GM12865 (cell line): ENCODE measurements around the gene MYO1E.
"Not testable (repeated sequence)": the region's sequence is repeated elsewhere in the genome, so short reads cannot be mapped to it uniquely, and the experiment has no call there.

ENCODE experiments used
- DNase-seq: peaks from one replicate; pipeline ENCODE4 v3.0.0; 2010; ENCODE audit warnings: low read depth
- H3K4me3 ChIP-seq: 2 replicates; pipeline ENCODE4 v1.5.1; 2011; ENCODE audit warnings: mild to moderate bottlenecking, low read depth, low read length, control low read depth
- TF ChIP-seq, protein P1 (sequence below): IDR thresholded peaks from 2 replicates; pipeline ENCODE4 v1.5.1; 2011; ENCODE audit warnings: low read length, control low read depth, low read depth, inconsistent platforms; ENCODE audit not compliant: insufficient read depth; ENCODE audit errors: missing control alignments

Gene MYO1E

DNA sequence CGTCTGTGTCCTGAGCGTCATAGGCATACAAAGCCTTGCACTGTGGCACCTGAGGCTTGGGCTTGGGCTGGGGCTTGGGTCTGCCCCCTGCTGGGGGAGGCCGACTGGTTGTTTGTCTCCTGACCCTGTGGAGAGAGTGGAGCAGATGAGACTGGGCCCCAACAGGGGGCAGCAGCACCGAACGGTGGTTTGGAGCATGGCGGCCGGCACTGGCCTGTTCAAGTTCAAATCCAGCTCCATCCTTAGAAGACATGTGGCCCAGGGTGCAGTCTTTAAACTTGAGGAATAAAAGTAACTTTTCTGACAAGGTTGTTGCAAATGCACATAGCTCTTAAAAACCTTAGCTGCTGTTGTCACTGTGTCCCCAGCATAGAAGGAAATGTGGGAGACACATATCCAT is 234.4 kb downstream of the MYO1E start:
- H3K4me3 ChIP-seq = no peak overlapping the region
- peak; percentile 79 for DNase-seq
- TF ChIP-seq, protein P1, sequence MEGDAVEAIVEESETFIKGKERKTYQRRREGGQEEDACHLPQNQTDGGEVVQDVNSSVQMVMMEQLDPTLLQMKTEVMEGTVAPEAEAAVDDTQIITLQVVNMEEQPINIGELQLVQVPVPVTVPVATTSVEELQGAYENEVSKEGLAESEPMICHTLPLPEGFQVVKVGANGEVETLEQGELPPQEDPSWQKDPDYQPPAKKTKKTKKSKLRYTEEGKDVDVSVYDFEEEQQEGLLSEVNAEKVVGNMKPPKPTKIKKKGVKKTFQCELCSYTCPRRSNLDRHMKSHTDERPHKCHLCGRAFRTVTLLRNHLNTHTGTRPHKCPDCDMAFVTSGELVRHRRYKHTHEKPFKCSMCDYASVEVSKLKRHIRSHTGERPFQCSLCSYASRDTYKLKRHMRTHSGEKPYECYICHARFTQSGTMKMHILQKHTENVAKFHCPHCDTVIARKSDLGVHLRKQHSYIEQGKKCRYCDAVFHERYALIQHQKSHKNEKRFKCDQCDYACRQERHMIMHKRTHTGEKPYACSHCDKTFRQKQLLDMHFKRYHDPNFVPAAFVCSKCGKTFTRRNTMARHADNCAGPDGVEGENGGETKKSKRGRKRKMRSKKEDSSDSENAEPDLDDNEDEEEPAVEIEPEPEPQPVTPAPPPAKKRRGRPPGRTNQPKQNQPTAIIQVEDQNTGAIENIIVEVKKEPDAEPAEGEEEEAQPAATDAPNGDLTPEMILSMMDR = peak; percentile 66

DNA sequence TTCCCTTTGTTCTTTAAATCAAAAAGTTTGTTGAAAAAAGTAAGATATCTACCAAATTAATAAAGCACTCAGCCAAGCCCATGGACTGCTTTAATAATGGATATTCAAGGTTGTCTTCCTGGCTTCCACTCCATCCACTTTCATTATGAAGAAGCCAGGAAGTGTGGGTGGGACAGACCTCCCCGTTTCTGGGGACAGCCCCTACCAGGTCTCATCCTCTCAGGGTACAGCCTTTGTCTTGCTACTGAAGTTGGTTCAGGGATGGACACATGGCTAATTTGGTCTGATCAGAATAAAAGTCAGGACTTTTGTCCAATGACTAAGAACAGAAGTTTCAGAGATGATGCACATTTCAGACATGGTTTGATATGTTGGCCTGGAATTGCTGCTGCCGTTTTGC is 235.1 kb downstream of the MYO1E start:
- DNase-seq = no peak
- H3K4me3 ChIP-seq = no peak overlapping the region
- TF ChIP-seq, protein P1 = no peak

DNA sequence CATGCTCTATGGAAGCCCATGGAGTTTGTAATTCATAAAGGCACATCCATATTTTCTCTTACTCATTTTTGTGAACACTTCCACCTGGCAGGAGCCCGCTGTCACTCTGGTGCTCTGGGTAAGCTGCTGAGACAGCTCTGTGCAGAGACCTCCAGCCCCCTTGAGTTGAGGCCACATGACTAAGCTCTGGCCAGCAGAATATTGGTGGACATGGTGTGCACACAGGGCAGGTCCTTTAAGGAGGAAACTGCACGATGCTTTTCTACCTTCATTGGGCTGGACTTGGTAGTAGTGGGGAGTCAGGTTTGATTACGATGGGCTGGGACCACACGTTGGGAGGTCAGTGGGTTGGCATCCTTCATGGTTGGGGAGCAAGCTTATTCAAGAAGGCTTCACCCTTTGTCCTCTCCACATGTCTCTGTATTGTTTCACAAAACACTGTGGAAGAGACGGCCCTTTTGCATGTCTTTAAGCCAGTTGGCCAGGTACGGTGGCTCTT is 238.7 kb downstream of the MYO1E start:
- DNase-seq = no peak
- TF ChIP-seq, protein P1 = no peak
- no peak overlapping the region for H3K4me3 ChIP-seq

DNA sequence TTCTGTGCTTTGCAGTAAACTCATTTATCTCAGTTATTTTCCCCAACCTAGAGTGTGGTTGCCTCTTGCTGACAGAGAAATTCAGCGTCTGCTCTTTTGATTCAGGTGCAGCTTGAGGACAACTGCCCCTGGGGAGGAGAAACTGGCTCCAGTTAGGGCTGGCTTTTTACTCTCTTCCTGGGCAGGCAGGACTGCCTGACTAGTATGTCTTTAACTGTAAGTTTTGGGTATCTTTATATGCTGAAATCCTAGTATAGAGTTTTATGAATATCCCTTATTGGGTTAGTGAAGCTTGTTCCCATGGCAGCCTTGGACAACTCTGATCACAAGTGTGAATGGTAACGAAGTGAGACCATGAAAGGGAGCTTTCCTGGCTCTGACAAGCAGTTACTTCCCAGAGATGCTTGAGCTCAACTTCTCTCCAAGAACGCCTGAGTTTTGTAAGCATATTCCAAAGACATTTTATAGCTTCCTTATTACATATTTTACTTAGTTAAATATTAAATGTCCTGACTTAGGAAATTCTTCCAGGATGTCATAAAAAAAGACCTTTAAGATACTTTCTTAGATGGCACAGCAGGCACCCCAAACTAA is 240.6 kb downstream of the MYO1E start:
- no peak overlapping the region for H3K4me3 ChIP-seq
- TF ChIP-seq, protein P1 = no peak
- no peak for DNase-seq

DNA sequence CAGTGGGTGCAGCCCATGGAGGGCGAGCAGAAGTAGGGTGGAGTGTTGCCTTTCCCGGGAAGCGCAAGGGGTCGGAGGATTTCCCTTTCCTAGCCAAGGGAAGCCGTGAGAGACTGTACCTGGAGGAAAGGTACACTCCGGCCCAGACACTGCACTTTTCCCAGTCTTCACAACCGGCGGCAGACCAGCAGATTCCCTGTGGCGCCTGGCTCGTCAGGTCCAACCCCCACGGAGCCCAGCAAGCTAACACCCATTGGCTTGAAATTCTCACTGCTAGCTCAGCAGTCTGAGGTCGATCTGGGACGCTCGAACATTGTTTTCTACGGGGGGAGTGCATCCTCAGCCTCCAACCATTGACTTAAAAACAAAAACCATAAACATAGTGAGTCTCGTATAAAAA is 241.2 kb downstream of the MYO1E start:
- TF ChIP-seq, protein P1 = no peak
- no peak overlapping the region for H3K4me3 ChIP-seq
- DNase-seq = no peak

DNA sequence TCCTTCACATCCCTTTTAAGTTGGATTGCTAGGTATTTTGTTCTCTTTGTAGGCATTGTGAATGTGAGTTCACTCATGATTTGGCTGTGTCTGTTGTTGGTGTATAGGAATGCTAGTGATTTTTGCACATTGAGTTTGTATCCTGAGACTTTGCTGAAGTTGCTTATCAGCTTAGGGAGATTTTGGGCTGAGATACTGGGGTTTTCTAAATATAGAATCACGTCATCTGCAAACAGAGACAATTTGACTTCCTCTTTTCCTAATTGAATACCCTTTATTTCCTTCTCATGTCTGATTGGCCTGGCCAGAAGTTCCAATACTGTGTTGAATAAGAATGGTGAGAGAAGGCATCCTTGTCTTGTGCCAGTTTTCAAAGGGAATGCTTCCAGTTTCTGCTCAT is 245.4 kb downstream of the MYO1E start:
- not testable (repeated sequence) for DNase-seq, H3K4me3 ChIP-seq

DNA sequence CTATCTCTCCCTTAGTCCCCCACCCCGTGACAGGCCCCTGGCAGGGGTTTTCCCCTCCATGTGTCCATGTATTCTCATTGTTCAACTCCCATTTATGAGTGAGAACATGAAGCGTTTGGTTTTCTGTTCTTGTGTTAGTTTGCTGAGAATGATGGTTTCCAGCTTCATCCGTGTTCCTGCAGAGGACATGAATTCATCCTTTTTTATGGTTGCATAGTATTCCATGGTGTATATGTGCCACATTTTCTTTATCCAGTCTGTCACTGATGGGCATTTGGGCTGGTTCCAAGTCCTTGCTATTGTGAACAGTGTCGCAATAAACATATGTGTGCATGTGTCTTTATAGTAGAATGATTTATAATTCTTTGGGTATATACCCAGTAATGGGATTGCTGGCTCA is 247.0 kb downstream of the MYO1E start:
- DNase-seq, H3K4me3 ChIP-seq: not testable (repeated sequence)

DNA sequence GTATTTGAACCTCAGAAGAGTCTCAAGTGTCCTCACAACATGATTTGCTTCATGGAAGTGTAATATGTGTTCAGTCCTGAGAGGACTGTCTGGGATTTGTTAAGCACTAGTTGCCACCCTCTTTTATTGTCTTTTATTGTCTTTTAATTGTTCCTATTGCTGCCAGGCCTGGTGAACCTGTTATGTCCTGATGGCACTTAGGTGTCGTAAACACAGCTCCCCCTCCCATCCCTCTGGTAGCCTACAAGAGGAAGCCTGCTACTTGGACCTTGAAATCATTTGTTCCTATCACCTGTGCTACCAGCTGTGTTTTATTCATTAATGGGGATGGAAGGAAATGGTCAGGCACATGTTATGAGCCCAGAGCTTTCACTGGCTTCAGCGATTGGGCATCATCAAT is 248.4 kb downstream of the MYO1E start:
- no peak for DNase-seq
- TF ChIP-seq, protein P1 = no peak
- no peak overlapping the region for H3K4me3 ChIP-seq
